PC-3 (cell line): ENCODE data around the gene DNAAF5.

Experiments used
- CTCF ChIP-seq: fragments of 300-600 bp; sonication (generic); conservative IDR thresholded peaks from 2 replicates; pipeline ENCODE4 v1.5.1; 2017; ENCODE audit warnings: antibody characterized with exemption, low read depth, mild to moderate bottlenecking, low read length
- EZH2 ChIP-seq: fragments of 300-600 bp; sonication (generic); IDR thresholded peaks from one replicate; pipeline ENCODE4 v1.6.1; 2017; ENCODE audit warnings: antibody characterized with exemption, mild to moderate bottlenecking, low read length; ENCODE audit not compliant: unreplicated experiment

GRCh38 chr7:816300-816750 is 89.8 kb downstream of the DNAAF5 start:
- no peak for TF ChIP-seq CTCF
- no peak for TF ChIP-seq EZH2
